Epithelial cell of prostate (primary cell): ENCODE results near the gene FN3K.

ENCODE experiments used
- DNase-seq: peaks from one replicate; pipeline ENCODE4 v3.0.0-alpha.2; 2011; ENCODE audit warnings: low read depth, low spot score
- H3K27ac ChIP-seq: fragments of 450-650 bp; 2 replicates; pipeline ENCODE4 v1.5.1; 2017; ENCODE audit warnings: mild to moderate bottlenecking

The FN3K gene

GRCh38 chr17:82789806-82790205, 54.4 kb downstream of the FN3K start:
- DNase-seq: no peak

GRCh38 chr17:82790391-82790790, 55.0 kb downstream of the FN3K start:
- no peak for DNase-seq
- H3K27ac ChIP-seq: no peak overlapping the region

More at GRCh38 chr17:82789806-82790205, 54.4 kb downstream of the FN3K start:
- H3K27ac ChIP-seq: no peak overlapping the region

GRCh38 chr17:82791532-82791931, 56.1 kb downstream of the FN3K start:
- no peak for DNase-seq
- no peak overlapping the region for H3K27ac ChIP-seq

DNA sequence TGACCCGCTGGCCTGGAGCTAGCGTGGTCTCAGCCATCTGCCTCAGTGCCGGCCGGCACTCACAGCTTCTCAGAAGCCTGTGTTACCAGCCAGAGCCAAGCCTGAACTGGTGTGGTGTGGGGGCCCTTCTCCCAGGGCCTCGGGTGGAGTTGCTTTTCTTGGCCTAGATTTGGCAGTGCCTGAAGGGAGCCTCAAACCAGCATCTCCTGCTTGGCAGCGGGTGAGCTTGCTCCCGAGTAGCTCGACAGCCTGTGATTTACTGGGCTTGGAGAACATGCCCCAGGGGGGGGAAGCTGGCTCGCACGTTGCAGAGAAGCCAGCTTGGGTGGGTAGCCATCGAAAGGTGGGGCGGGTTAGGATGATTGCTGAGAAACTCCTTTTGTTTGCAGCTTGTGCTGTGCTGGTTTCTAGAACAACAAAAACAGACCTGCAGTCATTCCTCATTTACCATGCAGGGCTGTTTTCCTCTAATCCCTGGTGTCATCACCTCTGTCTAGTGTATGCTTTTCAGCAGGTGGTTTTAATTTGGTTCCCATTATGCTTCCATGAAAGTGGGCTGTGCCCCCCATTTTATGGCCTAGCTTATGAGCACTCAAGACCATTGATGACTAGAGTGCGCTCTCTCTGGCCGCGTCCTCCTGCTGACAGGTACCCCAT, 58.7 kb downstream of the FN3K start:
- no peak for DNase-seq
- H3K27ac ChIP-seq: no peak overlapping the region

- H3K27ac ChIP-seq: no peak overlapping the region
- no peak for DNase-seq
Measured at GRCh38 chr17:82794781-82795482, 59.5 kb downstream of the FN3K start.

DNA sequence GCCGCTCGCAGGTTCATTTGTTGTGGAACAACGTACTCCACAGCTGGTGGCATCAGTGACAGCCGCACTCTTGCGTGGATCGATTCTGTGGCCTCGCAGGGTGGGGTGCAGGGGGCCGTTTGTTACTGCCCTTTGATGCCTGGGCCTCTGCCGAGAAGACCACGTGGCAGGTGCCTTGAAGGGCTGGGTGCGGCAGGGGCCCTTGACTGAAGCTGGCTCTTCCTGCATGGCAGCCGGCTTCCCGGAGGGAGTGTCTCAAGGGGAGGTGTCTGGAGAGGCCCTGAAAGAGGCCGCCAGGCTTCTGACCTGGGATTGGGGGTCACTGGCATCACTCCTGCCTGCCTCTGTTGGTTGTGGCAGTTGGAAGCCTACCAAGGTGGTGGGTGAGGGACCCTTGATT, 60.2 kb downstream of the FN3K start:
- no peak overlapping the region for H3K27ac ChIP-seq
- no peak for DNase-seq

DNA sequence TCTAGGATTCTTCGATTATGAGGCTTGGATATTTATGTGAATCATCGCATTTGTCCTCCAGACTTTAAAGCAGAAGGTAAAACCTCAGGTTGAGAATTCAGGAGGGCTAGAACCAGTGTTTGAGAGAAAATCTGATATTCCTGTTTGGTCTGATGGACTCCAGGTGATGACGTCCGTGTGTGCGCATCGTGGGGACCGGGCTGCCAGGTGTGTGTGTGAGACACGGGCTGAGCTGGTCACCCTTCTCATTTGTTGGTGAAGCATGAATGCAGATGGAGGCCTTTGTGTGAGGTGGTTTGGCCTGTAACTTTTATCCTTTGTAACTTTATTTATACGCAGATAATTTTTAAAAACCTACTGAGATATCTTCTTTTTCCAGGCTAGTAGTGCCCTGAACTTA, 61.6 kb downstream of the FN3K start:
- H3K27ac ChIP-seq: no peak overlapping the region
- no peak for DNase-seq

- no peak for DNase-seq
- no peak overlapping the region for H3K27ac ChIP-seq
Measured at GRCh38 chr17:82798752-82799151, 63.3 kb downstream of the FN3K start.

- DNase-seq: no peak
- H3K27ac ChIP-seq: no peak overlapping the region
Measured at GRCh38 chr17:82799591-82799990, 64.2 kb downstream of the FN3K start.
